Hematopoietic multipotent progenitor cell treated with erythropoietin and hydrocortisone succinate and interleukin-3 and kit ligand, for 8 days (in vitro differentiated cells): ENCODE measurements around the gene KTI12.
"Not testable (repeated sequence)": the region's sequence is repeated elsewhere in the genome, so short reads cannot be mapped to it uniquely, and the experiment has no call there.

Source experiments
- DNase-seq: peaks from one replicate; pipeline ENCODE4 v3.0.0-alpha.2; 2015

The KTI12 gene, protein sequence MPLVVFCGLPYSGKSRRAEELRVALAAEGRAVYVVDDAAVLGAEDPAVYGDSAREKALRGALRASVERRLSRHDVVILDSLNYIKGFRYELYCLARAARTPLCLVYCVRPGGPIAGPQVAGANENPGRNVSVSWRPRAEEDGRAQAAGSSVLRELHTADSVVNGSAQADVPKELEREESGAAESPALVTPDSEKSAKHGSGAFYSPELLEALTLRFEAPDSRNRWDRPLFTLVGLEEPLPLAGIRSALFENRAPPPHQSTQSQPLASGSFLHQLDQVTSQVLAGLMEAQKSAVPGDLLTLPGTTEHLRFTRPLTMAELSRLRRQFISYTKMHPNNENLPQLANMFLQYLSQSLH

GRCh38 chr1:52033190-52034049, at the start of gene KTI12:
Gene KTI12 (minus strand): TSS chr1:52033810. CDS start chr1:52033761, 49 bp downstream.
- peak; percentile 94 for DNase-seq

DNA sequence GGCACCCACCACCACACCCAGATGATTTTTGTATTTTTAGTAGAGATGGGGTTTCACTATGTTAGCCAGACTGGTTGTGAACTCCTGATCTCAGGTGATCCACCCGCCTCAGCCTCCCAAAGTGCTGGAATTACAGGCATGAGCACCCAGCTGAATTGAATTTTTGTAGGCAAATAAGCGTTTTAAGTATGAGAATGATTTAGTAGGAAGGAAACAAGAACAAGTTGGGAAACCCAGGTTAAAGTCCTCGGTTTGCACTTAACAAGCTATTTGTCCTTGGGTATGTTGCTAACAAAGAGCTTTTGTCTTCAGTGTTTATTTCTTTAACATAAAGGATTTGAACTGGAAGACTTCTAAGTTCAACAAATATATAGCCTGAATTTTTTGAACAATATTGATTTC, 46.4 kb upstream of the KTI12 start:
- no peak for DNase-seq

- not testable (repeated sequence) for DNase-seq
Measured at GRCh38 chr1:52077277-52077676, 43.7 kb upstream of the KTI12 start.

DNA sequence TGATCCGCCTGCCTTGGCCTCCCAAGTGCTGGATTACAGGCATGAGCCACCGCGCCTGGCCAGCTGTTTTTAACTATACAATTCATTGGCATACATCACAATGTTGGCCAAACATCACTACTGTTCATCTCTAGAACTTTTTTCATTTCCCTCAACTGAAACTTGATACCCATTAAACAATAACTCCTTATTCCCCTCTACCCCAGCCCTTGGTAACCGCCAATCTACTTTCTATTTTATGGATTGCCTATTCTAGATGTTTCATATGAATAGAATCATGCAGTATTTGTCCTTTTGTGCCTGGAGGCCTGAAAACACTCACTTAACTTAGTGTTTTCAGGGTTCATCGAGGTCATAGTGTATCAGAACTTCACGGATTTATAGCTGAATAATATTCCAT, 38.7 kb upstream of the KTI12 start:
- no peak for DNase-seq

- no peak for DNase-seq
Measured at GRCh38 chr1:52070704-52071103, 37.1 kb upstream of the KTI12 start.

- no peak for DNase-seq
Measured at GRCh38 chr1:52063192-52063591, 29.6 kb upstream of the KTI12 start.

DNA sequence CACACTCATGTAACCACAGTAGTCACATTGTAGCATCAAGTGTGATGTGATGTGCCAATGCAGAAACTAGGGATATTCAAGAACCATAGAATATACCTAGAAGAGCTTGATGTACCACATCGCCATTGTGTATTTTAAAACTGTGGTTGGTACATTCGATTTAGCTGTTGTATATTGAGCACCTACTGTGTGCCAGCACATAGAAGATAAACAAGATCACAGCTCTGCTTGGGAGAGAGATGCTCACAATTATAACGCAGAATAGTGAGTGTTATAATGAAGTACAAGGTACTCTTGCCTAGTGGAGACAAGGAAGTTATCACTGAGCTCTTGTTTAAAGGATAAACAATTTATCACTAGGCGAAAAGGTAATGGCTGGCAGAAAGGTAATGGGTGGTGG, 27.2 kb upstream of the KTI12 start:
- no peak for DNase-seq

DNA sequence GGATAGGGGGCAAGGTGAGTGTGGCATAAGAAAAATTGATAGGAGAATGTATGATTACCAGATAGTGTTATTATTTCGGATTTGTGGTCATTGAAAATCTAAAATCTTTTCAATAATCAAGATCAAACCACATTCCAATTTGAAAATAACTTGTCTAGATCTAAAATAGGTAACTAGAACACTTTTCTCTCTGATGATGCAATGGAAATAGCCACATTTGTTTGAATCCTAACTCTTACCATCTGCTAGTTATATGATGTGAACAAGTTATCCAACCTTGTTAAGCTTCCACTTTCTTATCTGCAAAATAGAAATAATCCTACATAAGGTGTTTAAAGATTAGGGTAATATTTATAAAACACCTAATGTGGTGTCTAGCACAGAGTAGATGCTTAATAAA, 26.3 kb upstream of the KTI12 start:
- DNase-seq: no peak

- no peak for DNase-seq
Measured at GRCh38 chr1:52059321-52059720, 25.7 kb upstream of the KTI12 start.

- DNase-seq: no peak
Measured at GRCh38 chr1:52057876-52058415, 24.3 kb upstream of the KTI12 start.

GRCh38 chr1:52057255-52057654, 23.6 kb upstream of the KTI12 start:
- DNase-seq: peak; percentile 51

- DNase-seq: no peak
Measured at GRCh38 chr1:52056937-52057231, 23.3 kb upstream of the KTI12 start.

DNA sequence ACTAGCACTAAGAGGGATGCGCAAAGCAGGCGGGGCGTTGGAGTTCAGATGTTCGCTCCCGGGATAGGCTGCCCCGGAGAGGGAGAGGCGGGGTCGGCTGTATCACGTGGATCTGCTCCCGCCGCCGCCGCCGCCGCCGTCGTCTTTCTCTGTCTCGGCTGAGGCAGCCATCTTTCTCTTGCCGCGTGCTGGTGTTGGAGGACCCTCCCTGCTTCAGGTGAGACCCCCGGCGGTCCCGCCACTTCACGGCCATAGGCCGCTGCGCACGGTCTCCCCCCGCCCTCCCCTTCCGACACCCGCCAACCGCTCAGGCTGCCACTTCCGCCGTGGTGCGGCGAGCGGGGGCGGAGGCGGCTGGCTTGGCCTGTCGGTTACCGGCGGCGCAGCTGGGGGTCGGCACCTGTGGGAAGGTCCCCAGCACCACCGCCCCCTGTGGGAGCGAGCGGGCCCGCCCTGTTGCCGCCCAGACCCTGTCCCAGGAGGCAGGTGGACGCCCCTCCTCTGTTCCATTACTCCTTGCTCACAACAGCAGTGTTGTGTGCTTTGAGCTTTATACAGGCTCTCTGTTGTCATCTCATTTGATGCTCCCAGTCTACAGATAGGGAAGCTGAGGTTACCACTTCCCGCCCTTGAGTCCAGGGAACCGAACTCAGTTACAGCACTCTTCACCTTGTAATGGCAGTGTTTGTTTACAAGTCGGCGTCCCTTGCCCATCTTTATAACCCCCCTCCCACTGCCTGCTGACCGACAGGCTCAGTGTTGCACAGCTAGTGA, 22.7 kb upstream of the KTI12 start, which contains the start of gene BTF3L4:
BTF3L4 (plus strand) TSS at position 133 of the 774 bp plus-strand sequence. CDS start 3,553 bp downstream, outside the sequence.
- DNase-seq: peak; percentile 96

DNA sequence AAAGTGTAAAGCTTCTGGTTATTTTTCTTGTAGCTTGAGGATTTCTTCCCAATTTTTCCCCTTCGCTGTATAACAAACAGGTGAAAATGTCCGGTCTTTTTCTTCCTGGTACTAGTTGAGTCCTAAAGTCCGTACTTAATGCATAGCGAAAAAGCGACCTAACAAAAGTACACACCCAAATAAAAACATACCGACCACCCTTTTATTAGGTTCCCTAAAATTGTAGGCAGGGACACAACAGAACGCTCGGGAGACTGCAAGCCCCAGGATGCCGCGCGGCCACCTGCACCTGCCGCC, 22.2 kb upstream of the KTI12 start:
- DNase-seq: no peak

GRCh38 chr1:52055066-52055865, 21.7 kb upstream of the KTI12 start, which contains the start of gene TXNDC12:
Gene TXNDC12 (minus strand): TSS chr1:52055191. CDS start chr1:52055096, 95 bp downstream.
- DNase-seq: peak; percentile 91

DNA sequence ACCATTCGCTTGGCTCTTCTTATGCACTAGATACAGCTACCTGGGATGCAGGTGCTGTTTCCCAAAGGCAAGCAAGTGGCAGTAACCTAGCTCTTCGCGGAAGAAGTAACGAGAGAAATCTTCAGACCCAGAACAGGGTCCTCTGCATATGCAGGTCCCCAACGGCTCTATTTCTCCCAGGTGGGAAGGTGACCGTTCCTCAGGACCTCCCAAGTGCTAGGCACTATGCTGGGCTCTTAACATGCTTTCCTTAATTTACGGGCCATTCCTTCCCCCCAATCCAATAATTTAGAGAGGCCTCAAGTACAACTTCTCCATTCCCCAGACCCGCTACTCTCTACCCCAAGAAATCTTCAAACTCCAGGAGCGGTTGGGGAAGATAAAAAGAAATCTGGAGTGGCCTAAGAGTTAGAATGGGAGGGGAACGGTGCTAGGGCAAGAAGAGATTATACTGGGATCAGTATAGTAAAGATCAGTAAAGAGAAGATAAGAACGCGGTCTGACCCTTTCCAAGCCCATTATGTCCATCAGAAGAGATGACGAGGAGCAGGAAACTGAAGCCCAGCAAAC, 21.0 kb upstream of the KTI12 start:
- no peak for DNase-seq

DNA sequence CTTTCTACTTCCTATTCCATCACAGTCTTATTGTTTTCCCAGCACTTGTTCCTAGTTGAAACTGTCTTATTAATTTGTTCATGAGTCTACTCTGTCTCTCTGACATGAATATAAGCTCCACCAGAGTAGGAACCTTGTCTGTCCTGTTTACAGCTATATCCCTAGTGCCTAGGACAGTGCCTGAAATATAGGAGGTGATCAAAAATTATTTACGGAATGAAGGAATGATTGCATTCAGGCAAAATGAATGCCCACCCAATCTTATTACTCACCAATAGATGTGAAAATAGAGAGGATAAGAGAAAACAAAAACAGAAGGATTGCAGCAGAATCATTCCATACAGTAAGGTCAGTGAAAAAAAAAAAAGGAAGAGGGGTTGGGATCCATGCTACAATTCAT, 20.3 kb upstream of the KTI12 start:
- no peak for DNase-seq

DNA sequence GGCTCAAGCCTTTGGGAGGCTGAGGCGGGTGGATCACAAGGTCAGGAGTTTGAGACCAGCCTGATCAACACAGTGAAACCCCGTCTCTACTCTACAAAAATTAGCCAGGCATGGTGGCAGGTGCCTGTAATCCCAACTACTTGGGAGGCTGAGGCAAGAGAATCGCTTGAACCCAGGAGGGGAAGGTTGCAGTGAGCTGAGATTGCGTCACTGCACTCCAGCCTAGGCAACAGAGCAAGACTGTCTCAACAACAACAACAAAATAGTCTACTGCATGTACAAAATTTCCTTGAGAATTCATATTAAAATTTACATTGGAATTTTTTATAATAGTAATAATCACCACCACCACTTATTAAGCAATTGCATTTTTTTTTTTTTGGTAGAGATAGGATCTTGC, 15.7 kb upstream of the KTI12 start:
- DNase-seq: not testable (repeated sequence)

GRCh38 chr1:52045666-52046195, 12.1 kb upstream of the KTI12 start:
- DNase-seq: not testable (repeated sequence)

DNA sequence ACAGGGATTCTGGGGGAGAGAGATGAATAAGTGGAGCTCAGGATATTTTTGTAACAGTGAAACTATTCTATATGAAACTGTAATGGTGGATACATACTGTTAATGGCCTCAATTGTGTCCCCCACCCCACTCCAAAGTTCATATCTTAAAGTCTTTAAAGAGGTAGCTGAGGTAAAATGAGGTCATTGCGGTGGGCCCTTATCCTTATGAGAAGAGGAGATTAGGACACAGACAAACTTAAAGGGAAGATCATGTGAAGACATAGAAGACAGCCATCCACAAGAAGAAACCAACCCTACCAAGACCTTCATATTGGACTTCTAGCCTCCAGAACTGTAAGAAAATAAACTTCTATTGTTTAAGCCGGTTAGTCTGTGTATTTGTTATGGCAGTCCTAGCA, 11.6 kb upstream of the KTI12 start:
- no peak for DNase-seq

DNA sequence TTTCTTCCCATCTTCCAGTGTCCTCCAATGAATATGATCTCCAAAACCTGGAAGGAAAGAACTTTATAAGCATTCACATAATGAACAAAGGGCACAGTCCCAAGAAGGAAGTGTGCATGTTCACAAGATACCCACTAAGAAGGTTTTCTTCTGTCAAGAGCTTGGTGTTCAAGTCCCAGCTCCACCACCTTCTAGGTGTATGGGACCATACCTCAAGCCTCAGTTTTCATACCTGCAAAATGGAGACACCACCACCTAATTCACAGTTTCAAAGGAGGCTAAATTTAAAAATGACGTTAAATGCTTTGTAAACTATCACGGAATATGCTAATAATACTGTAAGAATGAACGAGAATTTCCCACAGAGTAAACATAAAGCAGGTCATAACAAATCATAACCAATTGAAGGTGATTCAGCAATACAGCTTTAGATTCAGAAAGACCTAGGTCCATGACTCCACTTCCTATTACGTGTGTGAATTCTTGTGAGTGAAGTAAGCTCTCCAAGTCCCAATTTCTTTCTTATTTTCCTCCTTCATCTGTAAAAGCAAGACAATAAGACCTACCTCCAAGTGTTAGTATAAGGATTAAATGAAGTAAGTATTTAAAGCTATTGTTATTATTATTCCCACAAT, 8.1 kb upstream of the KTI12 start:
- DNase-seq: no peak
